Endothelial cell of umbilical vein (primary cell): Measurements from ENCODE around the gene ACOT7. TPM values are rescaled to one million over a fixed set of nuclear protein-coding genes. Genes with fewer than 3 reads are reported as not detected.
A peak's percentile ranks its signal among the peaks of the same experiment; 100 is the strongest.

Experiments
- BruUV-seq: library from RNA; stranded (reverse); fragments of 400-500 nt; replicated peaks from 2 replicates; lab custom pipeline; 2021; lab: Mats Ljungman, UMichigan
- CTCF ChIA-PET: fragments of 300-600, 350-600 bp; sonication (Branson Sonifier 250); formaldehyde crosslinking; loops from one replicate; lab custom pipeline; 2021; ENCODE audit warnings: antibody characterized with exemption, inconsistent platforms; lab: Charles Lee
- POLR2A ChIA-PET: fragments of 300-600, 350-600 bp; sonication (Branson Sonifier 250); formaldehyde crosslinking; loops from one replicate; lab custom pipeline; 2021; ENCODE audit warnings: antibody characterized with exemption, inconsistent platforms; lab: Charles Lee
- DNase-seq: peaks from one replicate; pipeline ENCODE4 v3.0.0-alpha.2; 2011; ENCODE audit warnings: low read depth, low spot score
- FAIRE-seq: peaks from 2 replicates; lab custom pipeline; 2011; peaks lifted over from hg19 to GRCh38; lab: Jason Lieb, UNC
- H2AFZ ChIP-seq: 2 replicates; pipeline ENCODE4 v1.6.0; 2012; ENCODE audit warnings: low read depth, low read length, control low read depth, inconsistent platforms
- H3K27ac ChIP-seq: 2 replicates; pipeline ENCODE4 v1.5.1; 2011; ENCODE audit warnings: low read depth, mild to moderate bottlenecking, control low read depth, low read length, moderate library complexity; ENCODE audit not compliant: insufficient read depth
- H3K27me3 ChIP-seq, 2 experiments: 2 replicates each; pipeline versions ENCODE4 v1.6.0 to v1.6.1; 2011; ENCODE audit warnings: low read length in 2 of 2, mixed read lengths in 1 of 2; ENCODE audit not compliant: control insufficient read depth in 2 of 2, insufficient read depth in 2 of 2
- H3K36me3 ChIP-seq, 2 experiments: 2 replicates in 1 of 2; 3 replicates in 1 of 2; pipeline ENCODE4 v1.5.1; 2011; ENCODE audit warnings: low read length in 2 of 2, mild to moderate bottlenecking in 1 of 2, moderate library complexity in 1 of 2; ENCODE audit not compliant: control insufficient read depth in 2 of 2, insufficient read depth in 2 of 2; ENCODE audit errors: extremely low read depth in 1 of 2
- H3K4me1 ChIP-seq: 3 replicates; pipeline ENCODE4 v1.5.1; 2011; ENCODE audit warnings: mild to moderate bottlenecking, low read length; ENCODE audit not compliant: control insufficient read depth, insufficient read depth; ENCODE audit errors: extremely low read depth
- H3K4me2 ChIP-seq: 2 replicates; pipeline ENCODE4 v1.6.1; 2011; ENCODE audit warnings: low read length, control low read depth, mixed read lengths; ENCODE audit not compliant: insufficient read depth
- H3K4me3 ChIP-seq, 3 experiments: fragments of 200-600 bp in 1 of 3; sonication (generic), shearing (Covaris generic) in 1 of 3; replicated peaks in 1 of 3; 2 replicates each; pipeline ENCODE4 v1.5.1; 2011 to 2016; ENCODE audit warnings: control low read depth in 3 of 3, low read length in 3 of 3, mild to moderate bottlenecking in 2 of 3, inconsistent platforms in 1 of 3, low read depth in 1 of 3, moderate library complexity in 1 of 3; ENCODE audit not compliant: insufficient read depth in 1 of 3
- H3K79me2 ChIP-seq: 2 replicates; pipeline ENCODE4 v1.6.0; 2012; ENCODE audit warnings: low read length, inconsistent platforms; ENCODE audit not compliant: control insufficient read depth, insufficient read depth
- H3K9ac ChIP-seq: replicated peaks from 2 replicates; pipeline ENCODE3; 2011; ENCODE audit warnings: low read length, control low read depth; ENCODE audit not compliant: insufficient read depth; ENCODE audit errors: extremely low read depth
- H3K9me1 ChIP-seq: replicated peaks from 3 replicates; pipeline ENCODE4 v1.6.0; 2011; ENCODE audit warnings: mild to moderate bottlenecking, low read length; ENCODE audit not compliant: control insufficient read depth, insufficient read depth; ENCODE audit errors: extremely low read depth
- H3K9me3 ChIP-seq: replicated peaks from 2 replicates; pipeline ENCODE4 v1.5.1; 2012; ENCODE audit warnings: low read length, inconsistent platforms; ENCODE audit not compliant: control insufficient read depth, insufficient read depth
- H4K20me1 ChIP-seq: replicated peaks from 2 replicates; pipeline ENCODE3; 2011; ENCODE audit warnings: mild to moderate bottlenecking, low read length; ENCODE audit not compliant: control insufficient read depth, insufficient read depth; ENCODE audit errors: extremely low read depth
- FOS ChIP-seq: IDR thresholded peaks from 2 replicates; pipeline ENCODE4 v1.6.1; 2011; ENCODE audit warnings: mild to moderate bottlenecking, low read length, moderate library complexity, borderline replicate concordance; ENCODE audit not compliant: insufficient read depth
- GATA2 ChIP-seq: IDR thresholded peaks from 2 replicates; pipeline ENCODE4 v1.7.0; 2011; ENCODE audit warnings: low read depth, mild to moderate bottlenecking, moderate library complexity, mixed read lengths, low read length; ENCODE audit not compliant: insufficient read length, insufficient read depth
- JUN ChIP-seq: IDR thresholded peaks from 2 replicates; pipeline ENCODE4 v1.6.1; 2011; ENCODE audit warnings: borderline replicate concordance, low read depth; ENCODE audit not compliant: insufficient read length, insufficient read depth
- MYC ChIP-seq: IDR thresholded peaks from one replicate; pipeline ENCODE4 v1.6.1; 2011; ENCODE audit warnings: mild to moderate bottlenecking, low read depth, low read length
- POLR2A ChIP-seq: IDR thresholded peaks from 2 replicates; pipeline ENCODE4 v1.6.1; 2012; ENCODE audit warnings: low read depth, mild to moderate bottlenecking, control low read depth, low read length
- POLR2AphosphoS5 ChIP-seq: IDR thresholded peaks from 2 replicates; pipeline ENCODE4 v1.6.1; 2012; ENCODE audit warnings: low read depth, mild to moderate bottlenecking, control low read depth, low read length, moderate library complexity; ENCODE audit not compliant: insufficient read depth
- dilution Hi-C: fragments of 300-500 bp; cut with MboI; formaldehyde crosslinking; loops from one replicate; pipeline ENCODE4 v1.15.0; 2019; ENCODE audit warnings: low sequenced_read_pairs; ENCODE audit not compliant: extremely low pct_ligation_motif_present
- intact Hi-C: fragments of 100-400 bp; cut with micrococcal nuclease; formaldehyde crosslinking; loops from one replicate; pipeline ENCODE4 v1.10.0; 2022
- polyA plus RNA-seq, 4 experiments: library from polyadenylated mRNA; depleted of rRNA in 3 of 4; stranded (reverse) in 3 of 4; unstranded in 1 of 4; fragments of >200 nt; gene quantifications; 2 replicates each; pipeline versions ENCODE4 v1.2.1 to v1.2.3, GENCODE V29; 2011 to 2012; ENCODE audit warnings: missing spikeins in 1 of 4
- total RNA-seq: library from RNA; stranded (reverse); gene quantifications from 2 replicates; pipeline ENCODE4 v1.2.3, GENCODE V29; 2021
- TF ChIP-seq, protein P1 (sequence below), 2 donors: IDR thresholded peaks; 1 replicate in 1 of 2; 2 replicates in 1 of 2; pipeline ENCODE4 v1.5.1; 2011; ENCODE audit warnings: low read length in 2 of 2, mild to moderate bottlenecking in 2 of 2, moderate library complexity in 2 of 2, control low read depth in 1 of 2, inconsistent platforms in 1 of 2, low read depth in 1 of 2; ENCODE audit not compliant: insufficient read depth in 1 of 2; ENCODE audit errors: extremely low read depth in 1 of 2
- TF ChIP-seq, protein P2 (sequence below): IDR thresholded peaks from 2 replicates; pipeline ENCODE4 v1.6.1; 2011; ENCODE audit not compliant: insufficient read depth, insufficient read length

ACOT7 gene
- total and polyA plus RNA-seq, 2 donors (not counting 3 experiments of a cell fraction or from before 2014, with no cell fraction given), result 69.4 to 105 TPM

DNA sequence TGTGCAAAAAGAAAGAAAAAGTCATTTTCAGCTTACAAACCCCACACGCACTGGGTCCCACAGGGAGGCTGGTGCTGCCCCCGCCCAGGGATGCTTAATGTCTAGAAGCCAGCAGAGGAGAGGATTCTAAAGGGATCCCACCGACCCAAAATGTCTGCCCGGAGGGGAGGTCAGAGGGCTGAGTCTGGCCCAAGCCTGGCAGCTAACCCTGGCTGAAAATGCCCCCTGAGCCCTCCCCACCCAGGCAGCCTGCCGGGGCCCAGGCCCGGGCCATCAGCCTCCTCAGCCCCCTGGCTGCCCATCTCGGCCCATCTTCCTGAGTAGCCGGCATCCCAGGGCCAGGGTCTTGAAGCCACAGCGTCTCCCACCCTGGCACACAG lies 33.5 kb downstream of the ACOT7 start:
- Histone ChIP-seq H3K9ac (peak overlapping the region; percentile 57), H3K9me3 (no peaks in the 10 kb centered on the region), H3K27ac (peak overlapping the region; percentile 60), H3K4me1 (peaks cover 20% of the 10 kb centered on the region), H3K79me2 (no peaks in the 10 kb centered on the region), H3K4me3 (no peak overlapping the region), H3K4me2 (peak overlapping the region; percentile 19), H3K36me3 (no peaks in the 10 kb centered on the region), H2AFZ (no peak overlapping the region), H4K20me1 (no peaks in the 10 kb centered on the region), H3K9me1 (no peaks in the 10 kb centered on the region), H3K27me3 (no peaks in the 10 kb centered on the region)
- dilution Hi-C loops, result no loop called here
- TF ChIP-seq MYC (no peak), GATA2 (no peak), FOS (no peak), POLR2AphosphoS5 (no peak), POLR2A (no peak), JUN (no peak)
- TF ChIP-seq, protein P1, sequence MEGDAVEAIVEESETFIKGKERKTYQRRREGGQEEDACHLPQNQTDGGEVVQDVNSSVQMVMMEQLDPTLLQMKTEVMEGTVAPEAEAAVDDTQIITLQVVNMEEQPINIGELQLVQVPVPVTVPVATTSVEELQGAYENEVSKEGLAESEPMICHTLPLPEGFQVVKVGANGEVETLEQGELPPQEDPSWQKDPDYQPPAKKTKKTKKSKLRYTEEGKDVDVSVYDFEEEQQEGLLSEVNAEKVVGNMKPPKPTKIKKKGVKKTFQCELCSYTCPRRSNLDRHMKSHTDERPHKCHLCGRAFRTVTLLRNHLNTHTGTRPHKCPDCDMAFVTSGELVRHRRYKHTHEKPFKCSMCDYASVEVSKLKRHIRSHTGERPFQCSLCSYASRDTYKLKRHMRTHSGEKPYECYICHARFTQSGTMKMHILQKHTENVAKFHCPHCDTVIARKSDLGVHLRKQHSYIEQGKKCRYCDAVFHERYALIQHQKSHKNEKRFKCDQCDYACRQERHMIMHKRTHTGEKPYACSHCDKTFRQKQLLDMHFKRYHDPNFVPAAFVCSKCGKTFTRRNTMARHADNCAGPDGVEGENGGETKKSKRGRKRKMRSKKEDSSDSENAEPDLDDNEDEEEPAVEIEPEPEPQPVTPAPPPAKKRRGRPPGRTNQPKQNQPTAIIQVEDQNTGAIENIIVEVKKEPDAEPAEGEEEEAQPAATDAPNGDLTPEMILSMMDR (IDR thresholded peaks at IDR 0.05; ENCODE audit: extremely low read depth in 1 of 2, insufficient read depth in 1 of 2, low read depth in 1 of 2, low read length in 2 of 2), result no peak
- TF ChIP-seq, protein P2, sequence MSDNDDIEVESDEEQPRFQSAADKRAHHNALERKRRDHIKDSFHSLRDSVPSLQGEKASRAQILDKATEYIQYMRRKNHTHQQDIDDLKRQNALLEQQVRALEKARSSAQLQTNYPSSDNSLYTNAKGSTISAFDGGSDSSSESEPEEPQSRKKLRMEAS, result no peak
- intact Hi-C loops, result no loop called here
- ChIA-PET POLR2A (no interaction called here), CTCF (interaction anchor here (1.0 to 8.8 kb wide), 3 partner anchors 39 to 78 kb away, joined by 3 to 237 read pairs (median 23); partner anchors contain the start of gene ACOT7)
- DNase-seq (no peak), FAIRE-seq (no peak)
- no TSS peak for BruUV-seq
